ENCODE data around the gene PLXNA4.

DNA sequence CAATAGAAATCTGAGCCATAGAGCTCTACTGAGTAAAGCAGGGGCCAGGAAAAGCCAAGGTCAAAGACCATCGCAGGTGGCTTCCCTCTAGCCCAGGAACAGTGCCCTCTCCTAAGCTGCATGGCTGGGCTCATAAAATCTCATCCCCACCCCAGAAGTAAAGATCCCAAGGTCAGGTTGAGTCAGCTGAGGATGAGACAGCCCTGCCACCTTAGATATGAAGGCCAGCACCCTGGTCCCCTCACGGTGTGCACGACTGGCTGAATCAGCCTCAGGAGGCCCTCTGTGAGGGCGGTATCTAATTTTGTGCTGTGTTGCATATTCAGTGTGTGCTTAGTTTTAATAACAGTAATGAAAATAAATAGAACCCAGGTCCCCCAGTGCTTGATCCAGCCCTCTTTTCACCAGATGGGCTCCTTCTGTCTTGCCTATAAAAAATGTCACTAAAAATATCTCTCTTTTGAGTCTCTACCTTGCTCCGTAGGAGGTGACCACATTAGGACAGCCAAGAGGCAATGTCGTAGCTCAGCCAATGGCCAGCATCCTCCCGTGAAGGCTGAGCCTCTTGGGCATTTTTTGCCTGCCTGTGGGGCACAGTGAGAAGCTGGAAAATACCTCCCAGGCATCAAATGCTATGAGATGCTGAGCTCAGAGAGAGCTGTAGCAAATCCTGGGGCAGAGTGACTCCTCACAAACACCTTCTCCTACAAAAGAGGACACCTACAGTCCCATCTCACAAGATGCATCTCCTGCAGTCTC, 424.0 kb downstream of the PLXNA4 start:
- TF ChIP-seq, protein P1, sequence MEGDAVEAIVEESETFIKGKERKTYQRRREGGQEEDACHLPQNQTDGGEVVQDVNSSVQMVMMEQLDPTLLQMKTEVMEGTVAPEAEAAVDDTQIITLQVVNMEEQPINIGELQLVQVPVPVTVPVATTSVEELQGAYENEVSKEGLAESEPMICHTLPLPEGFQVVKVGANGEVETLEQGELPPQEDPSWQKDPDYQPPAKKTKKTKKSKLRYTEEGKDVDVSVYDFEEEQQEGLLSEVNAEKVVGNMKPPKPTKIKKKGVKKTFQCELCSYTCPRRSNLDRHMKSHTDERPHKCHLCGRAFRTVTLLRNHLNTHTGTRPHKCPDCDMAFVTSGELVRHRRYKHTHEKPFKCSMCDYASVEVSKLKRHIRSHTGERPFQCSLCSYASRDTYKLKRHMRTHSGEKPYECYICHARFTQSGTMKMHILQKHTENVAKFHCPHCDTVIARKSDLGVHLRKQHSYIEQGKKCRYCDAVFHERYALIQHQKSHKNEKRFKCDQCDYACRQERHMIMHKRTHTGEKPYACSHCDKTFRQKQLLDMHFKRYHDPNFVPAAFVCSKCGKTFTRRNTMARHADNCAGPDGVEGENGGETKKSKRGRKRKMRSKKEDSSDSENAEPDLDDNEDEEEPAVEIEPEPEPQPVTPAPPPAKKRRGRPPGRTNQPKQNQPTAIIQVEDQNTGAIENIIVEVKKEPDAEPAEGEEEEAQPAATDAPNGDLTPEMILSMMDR (IDR thresholded peaks at IDR 0.05; ENCODE audit: insufficient read depth, low read length, poor library complexity, severe bottlenecking) = no peak
- TF ChIP-seq EZH2phosphoT487 (conservative IDR thresholded peaks at IDR 0.05; ENCODE audit: low read length) = no peak
